Measurements from ENCODE around the gene NUDT3.

- TF ChIP-seq FOS (IDR thresholded peaks at IDR 0.05; ENCODE audit: extremely low read depth, insufficient read length) (no peak), SNRNP70 (optimal IDR thresholded peaks at IDR 0.05; ENCODE audit: low read depth, low read length) (no peak), TFE3 (CRISPR knock-in tag; IDR thresholded peaks at IDR 0.05) (no peak), HCFC1 (IDR thresholded peaks at IDR 0.05; ENCODE audit: low read depth, low read length) (no peak), EP300 (IDR thresholded peaks at IDR 0.05; ENCODE audit: low read length) (no peak), ZBTB7A (IDR thresholded peaks at IDR 0.05; ENCODE audit: borderline replicate concordance, control insufficient read depth, low read depth, low read length) (no peak), AFF4 (CRISPR knock-in tag; IDR thresholded peaks at IDR 0.05) (no peak), NFIC (IDR thresholded peaks at IDR 0.05) (no peak), ZNF239 (CRISPR knock-in tag; IDR thresholded peaks at IDR 0.05) (no peak), NRF1 (conservative IDR thresholded peaks at IDR 0.05 in 1 of 2, IDR thresholded peaks at IDR 0.05 in 1 of 2) (no peak), POLR2AphosphoS5 (IDR thresholded peaks at IDR 0.05; ENCODE audit: control insufficient read depth, insufficient read depth, low read depth, low read length) (no peak), NCOR1 (IDR thresholded peaks at IDR 0.05) (no peak), ZNF318 (IDR thresholded peaks at IDR 0.05; ENCODE audit: borderline replicate concordance in 1 of 2, low read depth in 1 of 2) (no peak), JUNB (CRISPR knock-in tag; conservative IDR thresholded peaks at IDR 0.05) (no peak)
These were observed 132.9 kb downstream of the NUDT3 start for GRCh38 chr6:34259529-34260069.
